AG09319 (cell line): ENCODE data around the gene COL5A2.

Source experiments
- DNase-seq: peaks from one replicate; pipeline ENCODE4 v3.0.0-alpha.2; 2010; ENCODE audit warnings: low read depth; ENCODE audit errors: extremely low read depth
- CTCF ChIP-seq: IDR thresholded peaks from 2 replicates; pipeline ENCODE4 v1.5.1; 2011; ENCODE audit warnings: low read depth, mild to moderate bottlenecking, inconsistent platforms, low read length, moderate library complexity

The COL5A2 gene

DNA sequence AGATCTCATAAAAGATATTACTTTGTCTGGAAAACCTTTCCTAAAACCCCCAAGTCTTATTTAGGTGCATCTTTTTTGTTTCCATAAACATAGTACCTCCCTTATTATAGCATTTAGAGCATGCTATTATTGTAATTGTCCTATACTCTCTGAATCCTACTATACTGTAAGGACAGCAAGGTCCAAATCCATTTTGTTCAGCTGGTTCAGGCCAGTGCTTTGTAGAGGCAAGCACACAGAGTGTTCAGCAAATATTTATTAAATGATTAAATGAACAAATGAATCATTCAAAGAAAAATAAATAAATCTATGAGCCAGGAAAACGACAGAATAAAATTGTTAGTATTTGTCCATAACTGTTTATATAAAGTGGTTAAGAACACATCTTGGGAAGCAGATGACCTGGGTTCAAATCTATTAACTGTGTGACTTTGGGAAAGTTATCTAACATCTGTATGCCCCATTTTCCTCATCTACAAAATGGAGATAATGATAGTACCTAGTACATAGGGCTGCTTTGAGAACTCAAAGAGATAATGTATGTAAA, 119.4 kb downstream of the COL5A2 start:
- no peak for DNase-seq
- no peak for TF ChIP-seq CTCF

DNA sequence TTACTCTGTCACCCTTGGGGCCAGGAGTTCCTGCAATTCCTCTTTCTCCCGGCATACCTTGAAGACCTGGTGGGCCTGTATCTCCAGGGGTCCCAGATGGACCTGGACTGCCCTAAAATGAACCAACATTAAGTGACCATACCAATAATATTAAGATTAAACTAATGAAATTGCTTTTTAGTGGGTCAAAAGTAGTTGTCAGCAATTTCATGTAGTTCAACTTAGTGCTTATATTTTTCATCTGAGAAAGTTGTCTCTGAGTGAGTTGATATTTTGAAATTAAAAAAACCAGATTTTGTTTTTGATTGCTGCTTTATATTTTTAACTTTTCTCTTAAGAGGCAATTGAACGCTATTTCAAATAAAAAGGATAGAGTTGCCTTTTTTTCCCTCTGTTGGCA, 122.2 kb downstream of the COL5A2 start:
- no peak for DNase-seq
- no peak for TF ChIP-seq CTCF

DNA sequence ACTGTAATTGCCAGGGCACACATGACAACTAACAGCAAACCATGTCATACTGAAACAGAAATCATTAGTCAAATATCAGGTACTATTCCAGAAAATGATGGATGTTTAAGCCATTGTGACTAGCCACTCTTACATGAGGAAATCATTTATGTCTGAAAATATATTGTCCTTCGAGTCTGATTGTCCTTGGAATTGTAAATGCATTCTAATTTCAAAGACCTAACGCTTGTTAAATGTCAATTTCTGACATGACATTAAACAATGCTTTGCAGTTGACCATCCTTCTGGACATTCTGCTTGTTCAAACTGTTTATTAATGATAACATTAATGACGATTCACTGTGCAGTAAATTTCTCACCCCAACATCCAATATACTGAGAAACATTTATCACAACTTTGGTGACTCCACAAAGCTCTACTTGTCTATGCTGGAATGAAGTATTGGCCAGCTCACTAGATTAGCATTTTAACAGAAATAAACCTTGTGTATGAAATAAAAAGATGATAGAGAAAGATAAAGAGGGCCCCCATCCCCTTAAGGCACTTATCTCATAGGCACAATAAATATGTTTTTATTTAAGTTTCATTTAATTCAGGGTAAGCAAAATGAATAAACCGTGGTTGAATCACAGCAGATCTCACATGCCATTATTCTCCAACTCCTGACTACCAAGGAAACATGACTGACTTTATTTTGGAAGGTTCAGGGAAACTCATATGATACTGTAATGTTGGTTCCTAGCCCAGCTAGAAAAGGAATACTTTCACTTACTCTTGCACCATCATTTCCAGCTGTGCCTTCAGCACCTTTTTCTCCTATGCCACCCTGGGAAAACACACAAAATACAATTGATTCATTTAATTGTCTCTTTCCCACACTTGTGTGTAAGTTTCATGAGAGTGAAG, 123.1 kb downstream of the COL5A2 start:
- no peak for DNase-seq
- TF ChIP-seq CTCF = no peak

DNA sequence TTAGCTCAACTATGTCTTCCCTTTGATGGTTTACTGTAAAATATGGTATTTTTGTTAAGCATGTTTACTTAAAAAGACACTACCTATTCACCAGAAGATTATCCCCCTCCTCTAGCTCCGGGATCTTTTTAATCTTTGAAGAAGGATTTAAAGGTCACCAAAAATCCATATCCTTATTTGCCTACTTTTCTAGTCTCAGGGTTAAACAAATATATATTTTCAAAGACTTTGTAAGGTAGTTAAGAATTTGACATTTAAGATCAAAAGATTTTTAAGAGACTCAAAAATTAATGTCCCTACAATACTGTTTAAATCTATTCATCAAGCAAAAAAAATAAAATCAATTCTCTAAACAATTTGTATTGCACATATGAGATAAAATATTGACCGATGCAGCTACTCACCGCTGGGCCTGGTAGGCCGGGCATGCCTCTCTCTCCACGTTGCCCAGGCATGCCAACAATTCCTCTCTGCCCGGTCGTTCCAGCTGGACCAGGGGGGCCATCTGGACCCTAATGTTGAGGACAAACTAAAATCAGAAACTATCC, 129.3 kb downstream of the COL5A2 start:
- TF ChIP-seq CTCF = no peak
- no peak for DNase-seq

DNA sequence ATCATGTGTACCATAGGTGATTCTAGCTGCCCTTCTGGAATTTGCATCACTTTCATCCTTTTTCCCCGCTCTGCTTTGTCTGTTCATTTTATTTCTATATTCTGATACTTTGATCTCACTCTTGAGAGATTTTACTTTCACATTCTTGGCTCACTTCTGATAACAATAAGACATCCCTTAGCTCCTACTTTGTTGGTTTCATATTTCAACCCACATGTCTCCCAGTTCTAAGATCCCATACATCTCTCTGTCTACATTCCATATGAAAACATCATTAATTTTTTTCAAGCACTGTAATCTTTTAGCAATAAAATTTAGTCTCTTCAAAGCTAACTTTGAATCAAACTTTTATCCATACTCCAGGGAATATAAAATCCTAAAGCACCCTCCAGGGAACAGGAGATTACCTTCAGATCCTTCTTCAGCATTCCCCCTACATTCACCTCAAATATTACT, 129.8 kb downstream of the COL5A2 start:
- no peak for DNase-seq

GRCh38 chr2:189048189-189048588, 131.4 kb downstream of the COL5A2 start:
- no peak for DNase-seq
- no peak for TF ChIP-seq CTCF

More for the DNA sequence above, 129.8 kb downstream of the COL5A2 start:
- TF ChIP-seq CTCF = no peak
